SW480 (cell line): ENCODE data around the gene LUC7L3.
"Not testable (repeated sequence)": the region's sequence is repeated elsewhere in the genome, so short reads cannot be mapped to it uniquely, and the experiment has no call there.

ENCODE experiments used
- DNase-seq: peaks from one replicate; pipeline ENCODE4 v3.0.0-alpha.2; 2016; ENCODE audit warnings: low spot score

LUC7L3 gene

DNA sequence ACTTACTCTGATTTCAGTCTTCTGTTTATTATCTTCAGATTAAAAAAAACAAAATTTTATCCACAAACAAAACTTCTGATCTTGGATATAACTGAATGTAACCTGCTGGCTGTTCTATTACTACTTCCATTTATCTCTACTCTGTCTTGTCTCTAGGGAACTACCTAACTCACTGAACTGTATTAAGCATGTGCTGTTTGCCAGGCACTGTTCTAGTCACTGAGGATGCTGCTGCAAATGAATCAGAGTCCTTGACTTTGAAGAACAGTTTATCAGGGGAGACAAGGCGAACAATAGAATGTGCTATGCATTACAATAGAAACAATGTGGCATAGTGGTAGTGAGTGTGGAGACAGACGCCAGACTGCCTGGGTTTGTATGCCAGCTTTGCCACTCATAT lies 9.4 kb upstream of the LUC7L3 start:
- no peak for DNase-seq

- no peak for DNase-seq
Observed at GRCh38 chr17:50710650-50711049, 8.8 kb upstream of the LUC7L3 start.

- no peak for DNase-seq
Observed at GRCh38 chr17:50712641-50713040, 6.8 kb upstream of the LUC7L3 start.

DNA sequence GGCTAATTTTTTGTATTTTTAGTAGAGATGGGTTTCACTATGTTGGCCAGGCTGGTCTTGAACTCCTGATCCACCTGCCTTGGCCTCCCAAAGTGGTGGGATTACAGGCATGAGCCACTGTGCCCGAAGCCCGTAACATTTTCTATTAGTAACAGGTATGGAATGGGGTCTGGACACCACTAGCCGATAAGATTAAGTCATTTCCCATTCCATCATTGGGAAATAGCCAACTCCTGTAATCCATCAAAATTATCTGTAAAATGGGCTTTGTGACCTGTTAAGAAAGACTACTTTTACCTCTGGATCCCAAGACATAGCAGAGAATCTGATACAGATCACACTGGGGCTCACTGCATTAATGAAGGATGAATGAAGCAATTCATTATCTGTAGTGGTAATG lies 3.9 kb upstream of the LUC7L3 start:
- no peak for DNase-seq

- DNase-seq, result peak; percentile 22
Observed at GRCh38 chr17:50719924-50720794, 756 bp downstream of the LUC7L3 start.

DNA sequence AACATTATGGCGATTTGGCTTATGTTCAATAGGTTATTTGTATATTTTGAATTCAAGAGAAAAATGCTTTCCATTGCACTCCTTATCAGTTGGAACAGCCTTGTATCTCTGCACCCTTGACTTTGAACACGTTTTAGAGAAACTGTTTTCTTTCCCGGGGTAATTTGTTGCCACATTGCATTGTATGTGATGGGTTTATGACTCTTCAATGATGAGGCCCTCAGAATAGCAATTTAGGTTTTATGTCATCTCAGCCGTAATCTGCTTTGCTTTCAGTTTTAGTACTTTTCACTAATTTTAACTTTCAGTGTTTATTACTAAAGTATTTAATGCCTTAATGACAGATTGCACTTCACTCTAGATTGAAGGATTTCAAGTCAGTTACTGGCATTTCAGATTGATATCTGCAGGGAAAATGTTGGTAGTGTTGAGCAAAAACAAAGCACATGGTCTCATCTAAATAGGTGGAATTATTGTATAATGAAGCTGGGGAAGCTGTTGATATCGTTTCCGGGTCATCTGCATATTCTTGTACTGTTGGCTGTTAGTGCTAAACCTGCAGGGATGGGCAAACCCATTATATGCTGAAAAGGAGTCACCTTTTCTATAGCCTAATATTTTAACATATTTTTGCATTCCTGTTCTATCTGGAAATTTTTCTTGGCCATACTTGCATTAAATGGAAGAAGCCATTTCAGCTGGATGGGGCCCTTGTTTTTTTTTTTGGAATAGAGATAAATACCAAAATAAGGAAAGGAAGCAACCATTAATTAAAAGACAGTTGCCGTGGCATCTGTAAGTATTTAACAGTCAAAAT lies 2.0 kb downstream of the LUC7L3 start:
- peak; percentile 23 for DNase-seq

DNA sequence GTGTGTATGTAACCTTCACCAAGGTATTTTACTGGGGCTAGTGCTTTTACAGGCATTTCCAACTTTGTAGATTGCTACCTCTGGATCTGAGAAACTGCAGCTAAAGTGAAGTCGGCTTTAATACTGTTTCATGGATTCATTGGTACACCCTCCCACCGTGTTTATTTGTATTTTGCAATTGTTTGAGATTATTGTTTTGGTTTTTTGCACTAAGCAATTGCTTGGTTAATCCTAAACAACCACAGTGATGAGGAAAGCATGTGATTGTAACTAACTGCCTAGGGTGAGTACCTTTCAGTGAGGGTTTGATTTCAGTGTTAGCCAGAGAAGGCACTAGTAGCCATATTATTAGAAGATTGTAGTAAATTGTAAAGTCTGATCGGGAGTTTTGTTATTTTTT lies 3.3 kb downstream of the LUC7L3 start:
- DNase-seq, result no peak

- not testable (repeated sequence) for DNase-seq
Observed at GRCh38 chr17:50724622-50725021, 5.2 kb downstream of the LUC7L3 start.

GRCh38 chr17:50725769-50726655 lies 6.6 kb downstream of the LUC7L3 start:
- no peak for DNase-seq

GRCh38 chr17:50728112-50728429 lies 8.7 kb downstream of the LUC7L3 start:
- no peak for DNase-seq

- DNase-seq, result no peak
Observed at GRCh38 chr17:50728881-50729765, 9.7 kb downstream of the LUC7L3 start.

DNA sequence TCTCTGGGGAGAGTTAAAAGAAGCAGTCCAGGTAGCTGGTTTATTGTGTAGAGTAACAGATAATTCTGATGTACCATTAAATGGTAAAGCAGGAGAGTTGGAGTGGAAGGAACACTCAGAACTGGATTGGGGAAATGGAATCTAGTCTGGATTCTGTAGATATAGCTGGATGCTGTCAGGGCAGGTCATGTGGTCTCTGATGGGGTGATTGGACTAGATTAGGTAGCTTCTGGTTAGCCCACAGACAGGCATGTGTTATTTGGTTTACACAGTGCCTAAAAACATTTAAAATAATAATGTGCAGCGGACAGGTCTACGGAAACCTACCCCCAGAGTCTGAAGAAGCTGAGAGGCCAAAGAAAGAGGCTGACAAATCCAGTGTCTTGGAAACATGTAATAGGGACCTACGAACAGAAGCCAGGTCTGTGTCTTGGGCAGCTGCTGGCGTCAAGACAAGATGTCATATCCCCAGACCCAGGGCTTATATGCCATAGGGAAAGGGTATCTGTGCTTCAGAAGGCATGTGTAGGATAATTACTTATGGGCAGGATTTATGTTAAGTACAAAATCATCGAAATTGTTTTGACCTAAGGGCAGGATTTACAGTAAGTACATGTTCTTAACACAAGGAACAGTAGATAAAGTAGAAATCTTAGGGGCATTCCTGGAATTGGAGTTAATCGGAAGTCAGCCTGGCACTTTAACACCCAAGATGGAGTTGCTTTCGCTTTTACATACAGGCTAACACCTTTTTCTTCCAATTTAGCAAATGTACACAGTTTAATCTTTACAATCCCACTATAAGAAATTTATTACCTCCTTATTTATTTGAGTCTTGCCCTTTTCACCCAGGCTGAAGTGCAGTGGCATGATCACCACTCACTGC lies 12.4 kb downstream of the LUC7L3 start:
- DNase-seq, result no peak

- DNase-seq, result no peak
Observed at GRCh38 chr17:50735287-50735686, 15.9 kb downstream of the LUC7L3 start.

DNA sequence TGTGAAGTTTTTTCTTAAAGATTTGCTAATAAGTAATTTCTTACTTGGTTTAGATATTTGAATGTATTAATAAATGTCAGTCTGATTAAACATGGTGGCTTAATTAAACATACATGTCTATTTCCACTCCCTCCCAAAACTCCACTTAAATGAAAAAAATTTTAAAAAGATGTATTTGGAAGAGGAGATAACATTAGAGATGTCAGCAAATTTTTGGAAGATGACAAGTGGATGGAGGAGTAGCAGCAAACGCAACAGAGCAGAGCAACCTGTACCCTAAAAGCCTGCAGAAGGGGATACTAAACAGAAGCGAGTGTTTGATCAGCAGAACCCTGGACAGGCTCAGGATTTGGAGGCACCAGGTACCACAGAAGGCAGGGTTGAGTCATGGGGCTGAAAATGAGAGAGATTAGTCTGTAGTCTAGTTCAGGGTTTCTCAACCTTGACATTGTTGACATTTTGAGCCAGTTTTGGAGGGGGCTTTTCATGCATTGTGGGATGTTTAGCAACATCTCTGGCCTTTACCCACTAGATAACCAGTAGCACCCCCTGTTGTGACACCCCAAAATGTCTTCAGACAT lies 17.8 kb downstream of the LUC7L3 start:
- DNase-seq, result no peak

GRCh38 chr17:50739098-50739497 lies 19.7 kb downstream of the LUC7L3 start:
- no peak for DNase-seq

DNA sequence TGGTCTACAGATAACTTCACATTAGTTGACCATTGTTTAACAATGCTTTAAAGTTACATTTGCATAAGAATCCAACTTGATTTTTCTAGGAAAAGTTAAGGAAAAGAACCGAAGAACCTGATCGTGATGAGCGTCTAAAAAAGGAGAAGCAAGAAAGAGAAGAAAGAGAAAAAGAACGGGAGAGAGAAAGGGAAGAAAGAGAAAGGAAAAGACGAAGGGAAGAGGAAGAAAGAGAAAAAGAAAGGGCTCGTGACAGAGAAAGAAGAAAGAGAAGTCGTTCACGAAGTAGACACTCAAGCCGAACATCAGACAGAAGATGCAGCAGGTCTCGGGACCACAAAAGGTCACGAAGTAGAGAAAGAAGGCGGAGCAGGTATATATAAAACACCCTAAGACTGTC lies 26.2 kb downstream of the LUC7L3 start:
- no peak for DNase-seq

- no peak for DNase-seq
Observed at GRCh38 chr17:50749245-50749644, 29.8 kb downstream of the LUC7L3 start.

DNA sequence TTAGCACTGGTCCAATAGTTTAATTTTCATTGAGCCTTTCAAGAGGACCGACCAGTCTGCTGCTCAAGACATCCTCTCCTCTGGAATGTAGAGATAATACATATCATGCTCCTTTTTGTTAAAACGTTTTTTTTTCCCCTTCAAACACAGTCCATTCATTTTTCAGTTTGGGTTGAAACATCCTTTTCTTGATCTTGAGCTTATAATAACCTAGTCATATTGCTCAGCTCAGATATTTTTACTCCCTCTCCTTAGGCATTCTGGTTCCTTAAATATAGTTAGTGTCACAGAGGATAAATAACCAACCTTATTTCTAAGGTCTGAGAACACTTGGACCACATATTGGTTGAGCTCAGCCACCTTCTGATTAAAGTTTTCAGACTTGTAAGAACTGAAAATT lies 35.1 kb downstream of the LUC7L3 start:
- DNase-seq, result no peak

- no peak for DNase-seq
Observed at GRCh38 chr17:50758524-50758923, 39.1 kb downstream of the LUC7L3 start.

DNA sequence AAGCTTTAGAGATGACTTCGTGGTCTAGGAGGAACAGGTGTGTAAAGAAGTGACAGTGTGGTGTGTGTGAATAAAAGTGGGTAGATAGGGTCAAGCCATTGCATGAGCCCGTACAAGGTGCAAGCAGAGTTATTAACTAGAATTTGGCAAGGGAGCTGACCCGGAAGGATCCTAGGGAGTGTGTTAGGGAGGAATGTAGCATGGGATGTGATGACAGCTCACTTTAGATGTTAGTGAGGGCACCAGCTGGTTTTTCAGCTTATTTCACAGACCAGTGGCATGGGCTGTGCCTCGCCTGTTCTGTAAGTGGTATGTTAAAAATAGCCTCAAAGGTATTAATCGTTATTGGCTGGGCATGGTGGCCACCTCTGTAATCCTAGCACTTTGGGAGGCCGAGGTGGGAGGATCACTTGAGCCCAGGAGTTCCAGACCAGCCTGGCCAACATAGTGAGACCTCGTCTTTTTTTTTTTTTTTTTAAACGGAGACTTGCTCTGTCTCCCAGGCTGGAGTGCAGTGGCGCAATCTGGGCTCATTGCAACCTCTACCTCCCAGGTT lies 39.7 kb downstream of the LUC7L3 start:
- DNase-seq, result no peak
